H1 (cell line): ENCODE measurements around the gene OR2AG1.

Source experiments
- CHD1 ChIP-seq: IDR thresholded peaks from 2 replicates; pipeline ENCODE4 v1.6.1; 2012; ENCODE audit warnings: low read depth, low read length, improper control_type of control experiment
- JUN ChIP-seq: IDR thresholded peaks from 2 replicates; pipeline ENCODE4 v1.6.1; 2011; ENCODE audit warnings: low read depth, mild to moderate bottlenecking, improper control_type of control experiment, low read length
- POLR2A ChIP-seq, 2 experiments: IDR thresholded peaks; 1 replicate in 1 of 2; 2 replicates in 1 of 2; pipeline ENCODE4 v1.6.1; 2011; ENCODE audit warnings: low read depth in 2 of 2, low read length in 2 of 2, mild to moderate bottlenecking in 2 of 2; ENCODE audit errors: control extremely low read depth in 1 of 2
- SRF ChIP-seq: IDR thresholded peaks from 2 replicates; pipeline ENCODE4 v1.6.1; 2011; ENCODE audit warnings: mild to moderate bottlenecking, low read depth, low read length, moderate library complexity
- TAF1 ChIP-seq: IDR thresholded peaks from 2 replicates; pipeline ENCODE4 v1.6.1; 2011; ENCODE audit warnings: mild to moderate bottlenecking, low read depth, low read length
- TCF12 ChIP-seq: IDR thresholded peaks from 2 replicates; pipeline ENCODE4 v1.6.1; 2011; ENCODE audit warnings: low read depth, mild to moderate bottlenecking, low read length
- ZNF274 ChIP-seq: IDR thresholded peaks from 2 replicates; pipeline ENCODE4 v1.7.0; 2012; ENCODE audit warnings: low read length, borderline replicate concordance; ENCODE audit errors: extremely low read depth
- TF ChIP-seq, protein P1 (sequence below), 3 experiments: IDR thresholded peaks; 1 replicate in 2 of 3; 2 replicates in 1 of 3; pipeline versions ENCODE4 v1.5.1 to v1.6.1; 2011; ENCODE audit warnings: low read length in 3 of 3, mild to moderate bottlenecking in 3 of 3, inconsistent platforms in 2 of 3, low read depth in 1 of 3, moderate library complexity in 1 of 3; ENCODE audit not compliant: insufficient read depth in 1 of 3; ENCODE audit errors: control extremely low read depth in 1 of 3
- TF ChIP-seq, protein P2 (sequence below): IDR thresholded peaks from 2 replicates; pipeline ENCODE4 v1.6.1; 2011; ENCODE audit warnings: low read depth, mild to moderate bottlenecking, low read length; ENCODE audit not compliant: insufficient read depth

DNA sequence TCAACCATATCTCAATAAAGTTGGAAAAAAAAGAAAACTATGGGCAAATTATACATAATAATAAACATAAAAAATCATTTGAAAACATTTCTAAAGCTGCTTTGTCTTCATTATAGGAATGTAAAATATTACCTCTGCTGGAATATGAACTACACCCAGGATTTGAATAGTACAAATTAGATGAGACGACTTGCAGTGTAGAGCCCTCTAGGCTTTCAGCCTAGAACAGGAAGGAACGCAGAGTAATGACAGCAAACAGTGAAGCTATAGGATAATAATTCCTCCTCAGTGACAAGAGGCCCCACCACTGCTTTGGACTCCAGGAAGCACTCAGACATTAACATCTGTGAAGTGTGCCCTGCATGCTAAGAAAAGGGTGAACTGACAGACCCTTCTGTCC, 7.7 kb downstream of the OR2AG1 start:
- TF ChIP-seq, protein P1, sequence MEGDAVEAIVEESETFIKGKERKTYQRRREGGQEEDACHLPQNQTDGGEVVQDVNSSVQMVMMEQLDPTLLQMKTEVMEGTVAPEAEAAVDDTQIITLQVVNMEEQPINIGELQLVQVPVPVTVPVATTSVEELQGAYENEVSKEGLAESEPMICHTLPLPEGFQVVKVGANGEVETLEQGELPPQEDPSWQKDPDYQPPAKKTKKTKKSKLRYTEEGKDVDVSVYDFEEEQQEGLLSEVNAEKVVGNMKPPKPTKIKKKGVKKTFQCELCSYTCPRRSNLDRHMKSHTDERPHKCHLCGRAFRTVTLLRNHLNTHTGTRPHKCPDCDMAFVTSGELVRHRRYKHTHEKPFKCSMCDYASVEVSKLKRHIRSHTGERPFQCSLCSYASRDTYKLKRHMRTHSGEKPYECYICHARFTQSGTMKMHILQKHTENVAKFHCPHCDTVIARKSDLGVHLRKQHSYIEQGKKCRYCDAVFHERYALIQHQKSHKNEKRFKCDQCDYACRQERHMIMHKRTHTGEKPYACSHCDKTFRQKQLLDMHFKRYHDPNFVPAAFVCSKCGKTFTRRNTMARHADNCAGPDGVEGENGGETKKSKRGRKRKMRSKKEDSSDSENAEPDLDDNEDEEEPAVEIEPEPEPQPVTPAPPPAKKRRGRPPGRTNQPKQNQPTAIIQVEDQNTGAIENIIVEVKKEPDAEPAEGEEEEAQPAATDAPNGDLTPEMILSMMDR (IDR thresholded peaks at IDR 0.05; ENCODE audit: control extremely low read depth in 1 of 3, insufficient read depth in 1 of 3, low read depth in 1 of 3, low read length in 3 of 3) = no peak
- TF ChIP-seq CHD1 = no peak
- no peak for TF ChIP-seq TCF12
- TF ChIP-seq SRF = no peak
- TF ChIP-seq POLR2A (IDR thresholded peaks at IDR 0.05; ENCODE audit: control extremely low read depth in 1 of 2, low read depth in 2 of 2, low read length in 2 of 2) = no peak
- TF ChIP-seq, protein P2, sequence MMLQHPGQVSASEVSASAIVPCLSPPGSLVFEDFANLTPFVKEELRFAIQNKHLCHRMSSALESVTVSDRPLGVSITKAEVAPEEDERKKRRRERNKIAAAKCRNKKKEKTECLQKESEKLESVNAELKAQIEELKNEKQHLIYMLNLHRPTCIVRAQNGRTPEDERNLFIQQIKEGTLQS = no peak
- no peak for TF ChIP-seq JUN
- no peak for TF ChIP-seq ZNF274
- TF ChIP-seq TAF1 = no peak
